GM23248 (cell line): Measurements from ENCODE around the gene SPON2. TPM values are rescaled to one million over a fixed set of nuclear protein-coding genes. Genes with fewer than 3 reads are reported as not detected.

Experiments used
- DNase-seq: peaks from one replicate; pipeline ENCODE4 v3.0.0-alpha.2; 2015
- H2AFZ ChIP-seq: fragments of 200-600 bp; sonication (generic); 2 replicates; pipeline ENCODE4 v1.6.1; 2016; ENCODE audit warnings: antibody characterized with exemption
- H3F3A ChIP-seq: fragments of 200-600 bp; sonication (generic); 2 replicates; pipeline ENCODE4 v1.6.1; 2016; ENCODE audit warnings: mild to moderate bottlenecking, antibody characterized with exemption, mixed run types; ENCODE audit not compliant: insufficient read depth
- H3K27ac ChIP-seq: fragments of 200-600 bp; sonication (generic); 2 replicates; pipeline ENCODE4 v1.5.1; 2016; ENCODE audit warnings: mild to moderate bottlenecking
- H3K27me3 ChIP-seq: fragments of 200-600 bp; sonication (generic); replicated peaks from 2 replicates; pipeline ENCODE4 v1.6.1; 2016; ENCODE audit warnings: mild to moderate bottlenecking; ENCODE audit not compliant: insufficient read depth
- H3K36me3 ChIP-seq: fragments of 200-600 bp; sonication (generic); 2 replicates; pipeline ENCODE4 v1.6.1; 2016; ENCODE audit warnings: low read depth, mild to moderate bottlenecking
- H3K4me1 ChIP-seq: fragments of 200-600 bp; sonication (generic); 2 replicates; pipeline ENCODE4 v1.6.1; 2016; ENCODE audit warnings: mild to moderate bottlenecking; ENCODE audit not compliant: insufficient read depth
- H3K4me2 ChIP-seq: fragments of 200-600 bp; sonication (generic); one replicate; pipeline ENCODE4 v1.6.1; 2016; ENCODE audit warnings: mild to moderate bottlenecking; ENCODE audit not compliant: unreplicated experiment
- H3K4me3 ChIP-seq: fragments of 200-600 bp; sonication (generic); 2 replicates; pipeline ENCODE4 v1.5.1; 2016; ENCODE audit warnings: mild to moderate bottlenecking
- H3K79me2 ChIP-seq: fragments of 200-600 bp; sonication (generic); 2 replicates; pipeline ENCODE4 v1.6.1; 2016; ENCODE audit warnings: mild to moderate bottlenecking; ENCODE audit not compliant: insufficient read depth
- H3K9ac ChIP-seq: fragments of 200-600 bp; sonication (generic); 2 replicates; pipeline ENCODE4 v1.6.1; 2016; ENCODE audit warnings: mild to moderate bottlenecking
- H3K9me2 ChIP-seq: fragments of 200-600 bp; sonication (generic); 2 replicates; pipeline ENCODE4 v1.6.1; 2016; ENCODE audit warnings: mixed run types, mild to moderate bottlenecking, moderate library complexity; ENCODE audit not compliant: insufficient read depth
- H3K9me3 ChIP-seq: fragments of 200-600 bp; sonication (generic); one replicate; pipeline ENCODE4 v1.6.1; 2017; ENCODE audit warnings: low read depth
- H4K20me1 ChIP-seq: fragments of 200-600 bp; sonication (generic); 2 replicates; pipeline ENCODE4 v1.6.0; 2016; ENCODE audit not compliant: insufficient read depth
- EZH2 ChIP-seq: fragments of 200-600 bp; sonication (generic); IDR thresholded peaks from 2 replicates; pipeline ENCODE4 v1.6.1; 2018; ENCODE audit warnings: antibody characterized with exemption, mild to moderate bottlenecking; ENCODE audit not compliant: insufficient read depth, poor library complexity, severe bottlenecking
- EZH2phosphoT487 ChIP-seq: fragments of 200-600 bp; sonication (generic); IDR thresholded peaks from 2 replicates; pipeline ENCODE4 v1.6.1; 2018; ENCODE audit warnings: antibody characterized with exemption, moderate library complexity, mild to moderate bottlenecking, low read depth; ENCODE audit not compliant: insufficient read depth
- WGBS, 2 experiments: methylation state at CpG; one replicate each; pipeline ENCODE4 v1.1.6; 2015 to 2017; ENCODE audit warnings: low lambda C conversion rate in 2 of 2, low coverage in 1 of 2; ENCODE audit errors: missing lambda C conversion rate in 2 of 2; 5-methylcytosine and 5-hydroxymethylcytosine counted together
- in situ Hi-C: fragments of 300-500 bp; cut with MboI; formaldehyde crosslinking; loops from 2 replicates; pipeline ENCODE4 v1.15.0; 2020
- polyA plus RNA-seq: library from polyadenylated mRNA; unstranded; fragments of >200 nt; fragmentation: Nextera tagmentation; extraction: Ambion mirVana; gene quantifications from 2 replicates; pipeline ENCODE4 v1.2.1, GENCODE V29; 2016
- total RNA-seq: library from RNA; depleted of rRNA; stranded (reverse); fragments of >200 nt; shearing (Covaris generic); gene quantifications from 2 replicates; pipeline ENCODE4 v1.2.3, GENCODE V29; 2014

The SPON2 gene
- total and polyA plus RNA-seq, 2 experiments from 2014 or later, result 5.7 to 6.2 TPM

DNA sequence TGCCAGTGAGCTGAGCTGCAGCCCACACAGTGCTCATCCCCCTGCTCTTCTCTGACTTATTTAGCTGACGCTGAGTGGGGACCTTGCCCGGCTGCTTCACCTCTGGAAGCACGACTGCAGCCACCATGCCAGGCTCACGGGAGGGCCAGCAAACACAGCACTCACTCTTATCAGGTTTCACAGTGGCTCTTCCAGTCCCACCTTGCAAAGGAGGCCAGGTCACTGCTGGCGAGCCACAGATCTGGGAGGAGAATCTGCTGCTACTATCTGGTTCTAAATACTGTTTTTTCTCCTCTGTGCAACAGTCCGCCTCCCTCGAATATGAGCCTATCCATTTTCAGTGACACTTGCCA lies 6.7 kb upstream of the SPON2 start:
- DNase-seq, result no peak
- TF ChIP-seq EZH2 (no peak), EZH2phosphoT487 (no peak)

DNA sequence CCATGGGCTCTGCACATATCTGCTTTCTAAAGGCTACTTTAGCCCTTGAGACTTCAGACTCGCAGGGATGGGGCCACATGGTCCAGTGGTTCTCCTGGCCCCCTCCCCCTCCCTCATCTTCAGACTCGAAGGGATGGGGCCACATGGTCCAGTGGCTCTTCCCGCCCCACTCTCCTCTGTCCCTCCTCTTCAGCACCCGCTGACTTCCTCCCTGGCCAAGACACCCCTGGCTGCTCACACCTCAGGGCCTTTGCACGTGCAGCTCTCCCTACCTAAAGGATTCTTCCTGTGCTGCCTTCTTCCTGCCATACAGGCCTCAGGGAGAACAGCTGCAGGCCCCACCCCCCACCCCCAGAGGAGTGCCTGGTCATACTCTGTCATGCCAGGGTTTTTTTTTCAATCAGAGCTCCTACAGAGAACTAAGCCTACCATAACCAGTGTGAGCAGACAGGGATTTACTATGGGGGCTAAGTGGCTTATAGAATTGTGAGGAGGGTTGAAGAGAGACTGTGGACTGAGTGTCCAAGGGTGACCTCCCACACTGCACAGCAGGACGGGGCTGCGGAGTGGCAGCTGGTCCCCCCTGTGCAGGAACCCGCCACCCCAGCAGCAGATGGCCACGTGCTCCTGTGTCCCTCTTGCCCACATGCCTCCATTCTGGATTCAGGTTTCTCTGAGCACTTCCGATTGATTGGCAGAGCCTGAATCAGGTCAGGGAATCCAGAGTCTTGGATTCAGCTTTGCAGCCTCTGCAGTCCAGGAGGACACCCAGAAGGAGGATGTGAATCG lies 6.1 kb upstream of the SPON2 start:
- WGBS, 2 experiments, result 88 to 93% methylated on average over 11 of the region's 11 CpGs
- Histone ChIP-seq H3K9me2 (no peaks in the 10 kb centered on the region), H3F3A (no peaks in the 10 kb centered on the region), H3K36me3 (no peaks in the 10 kb centered on the region), H3K27me3 (no peaks in the 10 kb centered on the region), H2AFZ (no peak overlapping the region), H3K4me1 (0 out of 2 replicates have a peak, but pooled peaks cover 6% of the 10 kb centered on the region), H3K27ac (no peak overlapping the region), H3K79me2 (no peaks in the 10 kb centered on the region), H4K20me1 (no peaks in the 10 kb centered on the region), H3K4me2 (no peak overlapping the region), H3K9ac (no peak overlapping the region), H3K4me3 (no peak overlapping the region), H3K9me3 (no peaks in the 10 kb centered on the region)
- in situ Hi-C loops, result no loop called here
- TF ChIP-seq EZH2, result no peak
- no peak for TF ChIP-seq EZH2phosphoT487
- peak; percentile 46 for DNase-seq

More for the DNA sequence above, 6.7 kb upstream of the SPON2 start:
- Histone ChIP-seq H3K79me2 (no peaks in the 10 kb centered on the region), H3K9me2 (no peaks in the 10 kb centered on the region), H3K4me2 (no peak overlapping the region), H2AFZ (no peak overlapping the region), H3F3A (no peaks in the 10 kb centered on the region), H4K20me1 (no peaks in the 10 kb centered on the region), H3K27me3 (no peaks in the 10 kb centered on the region), H3K4me3 (no peak overlapping the region), H3K9ac (no peak overlapping the region), H3K27ac (no peak overlapping the region), H3K36me3 (no peaks in the 10 kb centered on the region), H3K4me1 (0 out of 2 replicates have a peak, but pooled peaks cover 6% of the 10 kb centered on the region), H3K9me3 (no peaks in the 10 kb centered on the region)
- in situ Hi-C loops, result no loop called here
- WGBS, 2 experiments, result 61 to 66% methylated on average over 7 of the region's 7 CpGs

- Histone ChIP-seq H2AFZ (peak overlapping the region; percentile 34; the same call in 1 of the 2 replicates), H3K4me2 (no peak overlapping the region), H4K20me1 (no peaks in the 10 kb centered on the region), H3K79me2 (no peaks in the 10 kb centered on the region), H3K9ac (no peak overlapping the region), H3F3A (no peaks in the 10 kb centered on the region), H3K36me3 (no peaks in the 10 kb centered on the region), H3K9me2 (no peaks in the 10 kb centered on the region), H3K9me3 (no peaks in the 10 kb centered on the region), H3K27me3 (no peaks in the 10 kb centered on the region), H3K4me1 (peaks cover 11% of the 10 kb centered on the region; the same call in 1 of the 2 replicates), H3K4me3 (no peak overlapping the region), H3K27ac (no peak overlapping the region)
- WGBS, 2 experiments, result 33 to 34% methylated on average over 22 to 26 of the region's 28 CpGs
- DNase-seq, result peak; percentile 78
- in situ Hi-C loops, result no loop called here
- TF ChIP-seq EZH2 (no peak), EZH2phosphoT487 (no peak)
Measured at GRCh38 chr4:1177274-1178141, 5.1 kb upstream of the SPON2 start.

GRCh38 chr4:1176398-1177273 lies 4.3 kb upstream of the SPON2 start:
- TF ChIP-seq EZH2phosphoT487 (no peak), EZH2 (no peak)
- H3F3A ChIP-seq, result no peaks in the 10 kb centered on the region
- peaks cover 11% of the 10 kb centered on the region; the same call in 1 of the 2 replicates for H3K4me1 ChIP-seq
- in situ Hi-C loops, result no loop called here
- H3K4me2 ChIP-seq, result no peak overlapping the region
- no peak overlapping the region for H2AFZ ChIP-seq
- no peak overlapping the region for H3K27ac ChIP-seq
- no peak for DNase-seq
- no peaks in the 10 kb centered on the region for H3K36me3 ChIP-seq
- H4K20me1 ChIP-seq, result no peaks in the 10 kb centered on the region
- peaks cover 6% of the 10 kb centered on the region for H3K27me3 ChIP-seq
- H3K9ac ChIP-seq, result no peak overlapping the region
- WGBS, 2 experiments, result 94 to 100% methylated on average over 1 of the region's 1 CpG
- H3K9me3 ChIP-seq, result no peaks in the 10 kb centered on the region
- H3K79me2 ChIP-seq, result no peaks in the 10 kb centered on the region
- no peaks in the 10 kb centered on the region for H3K9me2 ChIP-seq
- no peak overlapping the region for H3K4me3 ChIP-seq
